GM21381 (cell line): ENCODE results near the gene NEDD4L.

ENCODE experiments used
- ATAC-seq: cut with Tn5 transposase; IDR thresholded peaks from one replicate; pipeline ENCODE4 v1.9.1; 2021; ENCODE audit warnings: mild to moderate bottlenecking, moderate library complexity; ENCODE audit not compliant: unreplicated experiment

Gene NEDD4L

GRCh38 chr18:58177896-58178470 lies 134.0 kb downstream of the NEDD4L start:
- no peak for ATAC-seq

GRCh38 chr18:58178511-58178910 lies 134.5 kb downstream of the NEDD4L start:
- ATAC-seq: no peak

- no peak for ATAC-seq
These were observed 136.1 kb downstream of the NEDD4L start for GRCh38 chr18:58180172-58180571.

- ATAC-seq: no peak
These were observed 136.8 kb downstream of the NEDD4L start for GRCh38 chr18:58180738-58181353.

GRCh38 chr18:58181988-58182387 lies 138.0 kb downstream of the NEDD4L start:
- ATAC-seq: no peak

GRCh38 chr18:58183226-58183625 lies 139.2 kb downstream of the NEDD4L start:
- no peak for ATAC-seq

- no peak for ATAC-seq
These were observed 142.4 kb downstream of the NEDD4L start for GRCh38 chr18:58186258-58186948.

GRCh38 chr18:58187674-58188073 lies 143.6 kb downstream of the NEDD4L start:
- no peak for ATAC-seq

- ATAC-seq: no peak
These were observed 145.0 kb downstream of the NEDD4L start for GRCh38 chr18:58188996-58189395.

- ATAC-seq: no peak
These were observed 147.0 kb downstream of the NEDD4L start for GRCh38 chr18:58190842-58191530.

- ATAC-seq: no peak
These were observed 147.6 kb downstream of the NEDD4L start for GRCh38 chr18:58191626-58192025.

- ATAC-seq: no peak
These were observed 148.5 kb downstream of the NEDD4L start for GRCh38 chr18:58192519-58192918.

GRCh38 chr18:58194028-58194427 lies 150.0 kb downstream of the NEDD4L start:
- no peak for ATAC-seq

GRCh38 chr18:58195278-58195765 lies 151.3 kb downstream of the NEDD4L start:
- ATAC-seq: no peak

GRCh38 chr18:58196164-58196563 lies 152.1 kb downstream of the NEDD4L start:
- ATAC-seq: no peak

GRCh38 chr18:58196881-58197872 lies 153.2 kb downstream of the NEDD4L start:
- no peak for ATAC-seq

GRCh38 chr18:58201268-58201667 lies 157.2 kb downstream of the NEDD4L start:
- no peak for ATAC-seq

- ATAC-seq: no peak
These were observed 158.0 kb downstream of the NEDD4L start for GRCh38 chr18:58201733-58202730.

- ATAC-seq: no peak
These were observed 160.9 kb downstream of the NEDD4L start for GRCh38 chr18:58204776-58205442.
